ENCODE measurements around the gene CRYBB3.

The CRYBB3 gene

GRCh38 chr22:25199731-25200520 is at the start of gene CRYBB3:
Gene CRYBB3, plus strand, starts transcription at chr22:25199858. Its CDS starts 1,539 bp downstream, at chr22:25201397.
- no peak for DNase-seq

- DNase-seq, result no peak
Measured at GRCh38 chr22:25153961-25154666, 45.5 kb upstream of the CRYBB3 start.

GRCh38 chr22:25154667-25154999 is 45.0 kb upstream of the CRYBB3 start:
- no peak for DNase-seq

- no peak for DNase-seq
Measured at GRCh38 chr22:25156736-25157135, 42.9 kb upstream of the CRYBB3 start.

GRCh38 chr22:25159028-25159427 is 40.6 kb upstream of the CRYBB3 start:
- no peak for DNase-seq

GRCh38 chr22:25160120-25160996 is 39.3 kb upstream of the CRYBB3 start:
- no peak for DNase-seq

GRCh38 chr22:25161017-25161915 is 38.4 kb upstream of the CRYBB3 start:
- DNase-seq, result no peak

GRCh38 chr22:25161916-25162530 is 37.6 kb upstream of the CRYBB3 start:
- no peak for DNase-seq

GRCh38 chr22:25162561-25162960 is 37.1 kb upstream of the CRYBB3 start:
- DNase-seq, result no peak

GRCh38 chr22:25165785-25166184 is 33.9 kb upstream of the CRYBB3 start:
- DNase-seq, result no peak

- DNase-seq, result no peak
Measured at GRCh38 chr22:25166266-25167040, 33.2 kb upstream of the CRYBB3 start.

- no peak for DNase-seq
Measured at GRCh38 chr22:25167082-25167481, 32.6 kb upstream of the CRYBB3 start.

- DNase-seq, result no peak
Measured at GRCh38 chr22:25167834-25168601, 31.6 kb upstream of the CRYBB3 start.

GRCh38 chr22:25169278-25170031 is 30.2 kb upstream of the CRYBB3 start:
- DNase-seq, result no peak

GRCh38 chr22:25170426-25170980 is 29.2 kb upstream of the CRYBB3 start:
- DNase-seq, result no peak

GRCh38 chr22:25172153-25172552 is 27.5 kb upstream of the CRYBB3 start:
- no peak for DNase-seq

GRCh38 chr22:25174156-25174887 is 25.3 kb upstream of the CRYBB3 start:
- DNase-seq, result no peak

GRCh38 chr22:25174888-25175411 is 24.7 kb upstream of the CRYBB3 start:
- DNase-seq, result no peak

Data from bone marrow (tissue), 2 donors.